K562 (cell line): ENCODE results near the gene BGLAP. TPM values are rescaled to one million over a fixed set of nuclear protein-coding genes. Genes with fewer than 3 reads are reported as not detected.
A peak's percentile ranks its signal among the peaks of the same experiment; 100 is the strongest.

ENCODE experiments used
- ATAC-seq: fragments of 200-7000 bp; cut with Tn5 transposase; 3 replicates; pipeline ENCODE4 v1.9.1; 2020; ENCODE audit warnings: moderate library complexity
- BruUV-seq: library from RNA; stranded (reverse); fragments of 400-500 nt; replicated peaks from 2 replicates; lab custom pipeline; 2021; lab: Mats Ljungman, UMichigan
- CTCF ChIA-PET: fragments of 300-600 bp; formaldehyde crosslinking; extraction: SDS; loops from one replicate; lab custom pipeline; 2021; ENCODE audit warnings: low intra/inter-chr PET ratio; lab: Yijun Ruan, JAX
- POLR2A ChIA-PET: fragments of 300-600, 350-650 bp; sonication (Branson Sonifier 250); formaldehyde crosslinking; extraction: SDS; loops from one replicate; lab custom pipeline; 2021; ENCODE audit warnings: antibody characterized with exemption, inconsistent platforms; lab: Yijun Ruan, JAX
- DNase-seq, 4 experiments: peaks; one replicate each; pipeline versions ENCODE4 v3.0.0 to v3.0.0-alpha.2; 2011 to 2018; ENCODE audit warnings: low spot score in 3 of 4, mixed read lengths in 3 of 4; ENCODE audit errors: extremely low read depth in 1 of 4
- FAIRE-seq: peaks from 2 replicates; lab custom pipeline; 2011; peaks lifted over from hg19 to GRCh38; lab: Jason Lieb, UNC
- H2AFZ ChIP-seq: 2 replicates; pipeline ENCODE4 v1.6.0; 2011; ENCODE audit warnings: low read depth, low read length, control low read depth, inconsistent platforms
- H3K27ac ChIP-seq: fragments of 200-600 bp; 3 replicates; pipeline ENCODE4 v1.8.0; 2011; ENCODE audit warnings: low read depth, mild to moderate bottlenecking, control low read depth, inconsistent platforms, low read length, moderate library complexity, mixed read lengths; ENCODE audit errors: extremely low read depth
- H3K27me3 ChIP-seq, 2 experiments: fragments of 300-600 bp in 1 of 2; 2 replicates in 1 of 2; 3 replicates in 1 of 2; pipeline versions ENCODE4 v1.6.0 to v1.8.0; 2011; ENCODE audit warnings: inconsistent platforms in 2 of 2, low read length in 2 of 2, mild to moderate bottlenecking in 1 of 2, mixed read lengths in 1 of 2, moderate library complexity in 1 of 2; ENCODE audit not compliant: control insufficient read depth in 2 of 2, insufficient read depth in 2 of 2
- H3K36me3 ChIP-seq: fragments of 300-600 bp; 3 replicates; pipeline ENCODE4 v1.8.0; 2011; ENCODE audit warnings: mild to moderate bottlenecking, low read length, inconsistent platforms; ENCODE audit not compliant: control insufficient read depth, insufficient read depth
- H3K4me1 ChIP-seq, 2 experiments: fragments of 200-600 bp in 1 of 2; replicated peaks in 1 of 2; 2 replicates in 1 of 2; 3 replicates in 1 of 2; pipeline versions ENCODE4 v1.5.1 to v1.8.0; 2011; ENCODE audit warnings: inconsistent platforms in 2 of 2, low read length in 2 of 2, mild to moderate bottlenecking in 1 of 2, mixed read lengths in 1 of 2, moderate library complexity in 1 of 2; ENCODE audit not compliant: control insufficient read depth in 2 of 2, insufficient read depth in 2 of 2
- H3K4me2 ChIP-seq: 2 replicates; pipeline ENCODE4 v1.6.1; 2011; ENCODE audit warnings: low read length, control low read depth, inconsistent platforms, mixed read lengths; ENCODE audit not compliant: insufficient read depth
- H3K4me3 ChIP-seq: fragments of 200-600 bp; sonication (generic), shearing (Covaris generic); 2 replicates; pipeline ENCODE4 v1.5.1; 2016; ENCODE audit warnings: control low read depth, inconsistent platforms
- H3K79me2 ChIP-seq: fragments of 200-600 bp; 3 replicates; pipeline ENCODE4 v1.8.0; 2011; ENCODE audit warnings: low read length, inconsistent platforms; ENCODE audit not compliant: control insufficient read depth, insufficient read depth
- H3K9ac ChIP-seq, 2 experiments: 2 replicates each; pipeline versions ENCODE4 v1.6.0 to v1.6.1; 2011; ENCODE audit warnings: low read depth in 2 of 2, low read length in 2 of 2, control low read depth in 1 of 2, inconsistent platforms in 1 of 2, mild to moderate bottlenecking in 1 of 2, mixed read lengths in 1 of 2; ENCODE audit not compliant: insufficient read depth in 1 of 2
- H3K9me1 ChIP-seq: one replicate; pipeline ENCODE4 v1.6.0; 2011; ENCODE audit warnings: inconsistent platforms, mild to moderate bottlenecking, low read length, moderate library complexity; ENCODE audit not compliant: control insufficient read depth, insufficient read depth
- H3K9me3 ChIP-seq: replicated peaks from 2 replicates; pipeline ENCODE4 v1.5.1; 2011; ENCODE audit warnings: low read depth, low read length, inconsistent platforms; ENCODE audit not compliant: control insufficient read depth, insufficient read depth
- H4K20me1 ChIP-seq: replicated peaks from 2 replicates; pipeline ENCODE4 v1.6.1; 2011; ENCODE audit warnings: low read length, inconsistent platforms, mixed read lengths; ENCODE audit not compliant: control insufficient read depth, insufficient read depth
- GTF2A2 ChIP-seq: IDR thresholded peaks from 2 replicates; pipeline ENCODE4 v1.6.1; 2016; ENCODE audit warnings: mild to moderate bottlenecking, missing genetic modification characterization, missing compliant biosample characterization
- HDGF ChIP-seq: fragments of 450-650 bp; IDR thresholded peaks from 2 replicates; pipeline ENCODE4 v1.6.1; 2016
- ZNF354B ChIP-seq: fragments of 250-450 bp; sonication (Bioruptor Pico); IDR thresholded peaks from 2 replicates; pipeline ENCODE4 v1.4.0; 2020
- WGBS: fragments of 100-300 bp; shearing (Covaris generic); methylation state at CpG from one replicate; pipeline ENCODE4 v1.1.6; 2016; ENCODE audit warnings: low coverage, mixed read lengths; ENCODE audit not compliant: insufficient coverage; ENCODE audit errors: missing lambda C conversion rate; 5-methylcytosine and 5-hydroxymethylcytosine counted together
- in situ Hi-C: fragments of 300-500 bp; cut with MboI; formaldehyde crosslinking; loops from 4 replicates; pipeline ENCODE4 v1.15.0; 2018; ENCODE audit warnings: inconsistent platforms, mixed read lengths
- intact Hi-C: fragments of 100-400 bp; cut with micrococcal nuclease; formaldehyde crosslinking; loops from 2 replicates; pipeline ENCODE4 v1.14.2; 2022
- polyA plus RNA-seq, 8 experiments: library from polyadenylated mRNA; depleted of rRNA in 4 of 8; stranded (reverse) in 5 of 8; unstranded in 3 of 8; fragments of >200 nt; fragmentation: Nextera tagmentation in 2 of 8; fragmentation: Illumina TruSeq in 1 of 8; extraction: Ambion mirVana in 2 of 8; extraction: Trizol in 1 of 8; gene quantifications; 2 replicates each; pipeline versions ENCODE4 v1.2.1 to v1.2.3, GENCODE V29; 2011 to 2014; ENCODE audit warnings: inconsistent platforms in 1 of 8, missing spikeins in 1 of 8
- total RNA-seq, 7 experiments: library from RNA; depleted of rRNA in 6 of 7; stranded (reverse); fragments of >200 nt in 6 of 7; fragmentation: Illumina TruSeq in 2 of 7; extraction: Trizol in 2 of 7; gene quantifications; 2 replicates each; pipeline versions ENCODE4 v1.2.1 to v1.2.3, GENCODE V29; 2011 to 2021; ENCODE audit warnings: low replicate concordance in 1 of 7
- TF ChIP-seq, protein P1 (sequence below): fragments of 250-450 bp; sonication (Bioruptor Pico); IDR thresholded peaks from 2 replicates; pipeline ENCODE4 v1.4.0; 2020; ENCODE audit warnings: mild to moderate bottlenecking, moderate library complexity

The BGLAP gene
- total and polyA plus RNA-seq, 9 of the 15 experiments (the other 6 are each of a cell fraction or from before 2014, with no cell fraction given) = 0.15 to 1.4 (median 0.28) TPM; not detected in 3

DNA sequence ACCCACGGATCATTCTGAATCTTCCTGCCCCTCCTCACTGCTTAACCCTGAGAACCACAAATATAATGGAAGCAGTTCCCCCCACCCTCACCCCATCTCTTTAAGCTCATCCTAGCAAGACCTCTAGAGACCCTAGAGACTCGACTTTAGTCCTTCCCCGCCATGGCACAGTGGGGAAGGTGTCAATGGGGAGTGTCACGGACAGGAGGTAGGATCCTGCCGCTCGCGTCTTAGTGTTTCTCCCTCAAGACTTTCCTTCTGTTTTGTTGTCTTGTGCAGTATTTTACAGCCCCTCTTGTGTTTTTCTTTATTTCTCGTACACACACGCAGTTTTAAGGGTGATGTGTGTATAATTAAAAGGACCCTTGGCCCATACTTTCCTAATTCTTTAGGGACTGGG lies 29.9 kb upstream of the BGLAP start:
- in situ Hi-C loops (no loop called here), intact Hi-C loops (loop anchor here (2.0 to 5.0 kb wide), 2 partner anchors 19 to 65 kb away; no protein-coding TSS in a partner anchor)
- peak overlapping the region; percentile 100 for H2AFZ ChIP-seq
- ATAC-seq (no peak), DNase-seq (no peak)
- BruUV-seq = no TSS peak
- peaks cover 11 to 17% of the 10 kb centered on the region in 2 experiments; a peak in 4 of 5 replicates for H3K4me1 ChIP-seq
- H3K9me1 ChIP-seq = no peaks in the 10 kb centered on the region
- no peaks in the 10 kb centered on the region for H3K27me3 ChIP-seq
- peak overlapping the region; percentile 78 for H3K4me3 ChIP-seq
- no peaks in the 10 kb centered on the region for H4K20me1 ChIP-seq
- POLR2A ChIA-PET = interaction anchor here (0.5 to 3.2 kb wide), 30 partner anchors 10 to 426 kb away, joined by 3 to 62 read pairs (median 4); partner anchors contain the start of genes LMNA, PAQR6, SLC25A44 and SMG5
- CTCF ChIA-PET = no interaction called here
- no peak for TF ChIP-seq HDGF
- no peak for TF ChIP-seq ZNF354B
- TF ChIP-seq, protein P1, sequence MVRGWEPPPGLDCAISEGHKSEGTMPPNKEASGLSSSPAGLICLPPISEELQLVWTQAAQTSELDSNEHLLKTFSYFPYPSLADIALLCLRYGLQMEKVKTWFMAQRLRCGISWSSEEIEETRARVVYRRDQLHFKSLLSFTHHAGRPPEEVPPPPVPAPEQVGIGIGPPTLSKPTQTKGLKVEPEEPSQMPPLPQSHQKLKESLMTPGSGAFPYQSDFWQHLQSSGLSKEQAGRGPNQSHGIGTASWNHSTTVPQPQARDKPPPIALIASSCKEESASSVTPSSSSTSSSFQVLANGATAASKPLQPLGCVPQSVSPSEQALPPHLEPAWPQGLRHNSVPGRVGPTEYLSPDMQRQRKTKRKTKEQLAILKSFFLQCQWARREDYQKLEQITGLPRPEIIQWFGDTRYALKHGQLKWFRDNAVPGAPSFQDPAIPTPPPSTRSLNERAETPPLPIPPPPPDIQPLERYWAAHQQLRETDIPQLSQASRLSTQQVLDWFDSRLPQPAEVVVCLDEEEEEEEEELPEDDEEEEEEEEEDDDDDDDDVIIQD (CRISPR knock-in tag) = no peak
- TF ChIP-seq GTF2A2 = no peak
- TF ChIP-seq, all 486 proteins: peak for 0
- FAIRE-seq = no peak
- H3K4me2 ChIP-seq = peak overlapping the region; percentile 97
- WGBS = 75% methylated on average over 8 of the region's 9 CpGs
- no peaks in the 10 kb centered on the region for H3K9me3 ChIP-seq
- H3K9ac ChIP-seq = peak overlapping the region; percentile 97 to 99; a peak in 3 of 4 replicates
- peaks cover 26% of the 10 kb centered on the region for H3K79me2 ChIP-seq
- peak overlapping the region; percentile 100 for H3K27ac ChIP-seq
- H3K36me3 ChIP-seq = peaks cover 58% of the 10 kb centered on the region
